C4-2B (cell line): ENCODE data around the gene AHRR.

Experiments
- CTCF ChIP-seq: fragments of 450-650 bp; conservative IDR thresholded peaks from 2 replicates; pipeline ENCODE4 v1.5.1; 2017; ENCODE audit warnings: mild to moderate bottlenecking
- ZFX ChIP-seq: fragments of 450-650 bp; IDR thresholded peaks from 2 replicates; pipeline ENCODE4 v1.6.1; 2017

- TF ChIP-seq CTCF: no peak
- TF ChIP-seq ZFX: no peak
Observed at GRCh38 chr5:386432-387341, 65.2 kb downstream of the AHRR start.
